A549 treated with DMSO at 1 μM for 4 hours (cell line): Measurements from ENCODE around the gene OR5K3. TPM values are rescaled to one million over a fixed set of nuclear protein-coding genes. Genes with fewer than 3 reads are reported as not detected.

Experiments
- total RNA-seq: library from RNA; stranded (reverse); fragments of 200-300 nt; extraction: Qiagen RNA extraction; gene quantifications from 5 replicates; pipeline ENCODE4 v1.2.3, GENCODE V29; 2022; ENCODE audit warnings: low read depth

Gene OR5K3
- not detected in 5 replicates for total RNA-seq

GRCh38 chr3:98390366-98390765 lies at the start of gene OR5K3:
OR5K3 (plus strand) TSS chr3:98390666; CDS start chr3:98390666, 0 bp downstream.

GRCh38 chr3:98353554-98353953 lies 36.9 kb upstream of the OR5K3 start, which contains the start of gene OR5K4:
OR5K4 (plus strand) TSS chr3:98353854; CDS start chr3:98353854, 0 bp downstream.

Other genes with a start within 250 kb of the OR5K3 start
- not detected in 5 replicates for gene OR5H14, start 243.2 kb upstream of the OR5K3 start, total RNA-seq
- gene OR5H15, start 224.0 kb upstream of the OR5K3 start, total RNA-seq = not detected in 5 replicates
- not detected in 5 replicates for gene OR5H6, start 126.4 kb upstream of the OR5K3 start, total RNA-seq
- not detected in 5 replicates for gene OR5H2, start 108.2 kb upstream of the OR5K3 start, total RNA-seq
- gene OR5K4, start 36.8 kb upstream of the OR5K3 start, total RNA-seq = not detected in 5 replicates
- not detected in 5 replicates for gene OR5K1, start 72.5 kb downstream of the OR5K3 start, total RNA-seq
- not detected in 5 replicates for gene OR5K2, start 107.0 kb downstream of the OR5K3 start, total RNA-seq
- gene CLDND1, start 132.2 kb downstream of the OR5K3 start, total RNA-seq = 49.4 to 69.1 TPM (median 57.6 TPM) in 5 replicates
- not detected in 5 replicates for gene GPR15, start 141.3 kb downstream of the OR5K3 start, total RNA-seq
- 16.6 to 26.3 TPM (median 22.6 TPM) in 5 replicates for gene CPOX, start 202.9 kb downstream of the OR5K3 start, total RNA-seq